Mesendoderm (in vitro differentiated cells): ENCODE data around the gene AMDHD2. TPM values are rescaled to one million over a fixed set of nuclear protein-coding genes. Genes with fewer than 3 reads are reported as not detected.
"Not testable (repeated sequence)": the region's sequence is repeated elsewhere in the genome, so short reads cannot be mapped to it uniquely, and the experiment has no call there.

Experiments
- DNase-seq: peaks from one replicate; pipeline ENCODE4 v3.0.0; 2013
- H2AK5ac ChIP-seq: 2 replicates; pipeline ENCODE4 v1.6.1; 2013; ENCODE audit warnings: low read length, inconsistent platforms
- H2BK120ac ChIP-seq: 2 replicates; pipeline ENCODE4 v1.6.1; 2013; ENCODE audit warnings: low read depth, mild to moderate bottlenecking, low read length, moderate library complexity, mixed read lengths
- H2BK15ac ChIP-seq: replicated peaks from 2 replicates; pipeline ENCODE4 v1.6.1; 2013; ENCODE audit warnings: low read depth, mild to moderate bottlenecking, moderate library complexity
- H2BK5ac ChIP-seq: 2 replicates; pipeline ENCODE4 v1.6.1; 2013; ENCODE audit warnings: low read length, inconsistent platforms
- H3K18ac ChIP-seq: 2 replicates; pipeline ENCODE4 v1.6.1; 2013; ENCODE audit warnings: mild to moderate bottlenecking, low read length, mixed read lengths
- H3K23ac ChIP-seq: one replicate; pipeline ENCODE4 v1.6.1; 2013; ENCODE audit warnings: low read length
- H3K27ac ChIP-seq: 2 replicates; pipeline ENCODE4 v1.5.1; 2013; ENCODE audit warnings: low read depth, mild to moderate bottlenecking, inconsistent platforms, low read length, moderate library complexity
- H3K27me3 ChIP-seq: 2 replicates; pipeline ENCODE4 v1.6.1; 2013; ENCODE audit warnings: low read length, control low read depth, mild to moderate bottlenecking, inconsistent platforms; ENCODE audit not compliant: insufficient read depth, poor library complexity
- H3K36me3 ChIP-seq: 2 replicates; pipeline ENCODE4 v1.6.1; 2013; ENCODE audit warnings: low read length, inconsistent platforms; ENCODE audit not compliant: control insufficient read depth, insufficient read depth
- H3K4ac ChIP-seq: one replicate; pipeline ENCODE4 v1.6.1; 2013; ENCODE audit warnings: low read depth, mild to moderate bottlenecking, low read length, moderate library complexity
- H3K4me1 ChIP-seq: 2 replicates; pipeline ENCODE4 v1.6.1; 2013; ENCODE audit warnings: low read depth, low read length, inconsistent platforms; ENCODE audit not compliant: control insufficient read depth
- H3K4me2 ChIP-seq: 2 replicates; pipeline ENCODE4 v1.6.1; 2013; ENCODE audit warnings: low read length
- H3K4me3 ChIP-seq: 2 replicates; pipeline ENCODE4 v1.5.1; 2013; ENCODE audit warnings: mild to moderate bottlenecking, low read length
- H3K56ac ChIP-seq: one replicate; pipeline ENCODE4 v1.6.1; 2013; ENCODE audit warnings: low read length
- H3K79me1 ChIP-seq: 2 replicates; pipeline ENCODE4 v1.6.1; 2013; ENCODE audit warnings: low read length, inconsistent platforms
- H3K79me2 ChIP-seq: 2 replicates; pipeline ENCODE4 v1.6.1; 2013; ENCODE audit warnings: mild to moderate bottlenecking, low read length; ENCODE audit not compliant: control insufficient read depth, insufficient read depth
- H3K9ac ChIP-seq: 2 replicates; pipeline ENCODE4 v1.6.1; 2013; ENCODE audit warnings: low read length, inconsistent platforms
- H4K5ac ChIP-seq: one replicate; pipeline ENCODE4 v1.6.1; 2013; ENCODE audit warnings: low read length
- H4K8ac ChIP-seq: one replicate; pipeline ENCODE4 v1.6.1; 2013; ENCODE audit warnings: low read depth, mild to moderate bottlenecking, control low read depth, low read length, moderate library complexity
- WGBS: extraction: QIAGEN DNeasy Blood & Tissue Kit; methylation state at CpG from one replicate; pipeline ENCODE4 v1.1.7; 2013; ENCODE audit warnings: low lambda C conversion rate, missing lambda C conversion rate; ENCODE audit not compliant: insufficient coverage; ENCODE audit errors: extremely low coverage; 5-methylcytosine and 5-hydroxymethylcytosine counted together
- small RNA-seq: library from polyadenylated mRNA; stranded (forward); fragments of <200 nt; extraction: miRNeasy Mini kit (QIAGEN cat#:217004); gene quantifications from one replicate; pipeline ENCODE3, GENCODE V24; 2013; ENCODE audit not compliant: insufficient read depth

Gene AMDHD2

DNA sequence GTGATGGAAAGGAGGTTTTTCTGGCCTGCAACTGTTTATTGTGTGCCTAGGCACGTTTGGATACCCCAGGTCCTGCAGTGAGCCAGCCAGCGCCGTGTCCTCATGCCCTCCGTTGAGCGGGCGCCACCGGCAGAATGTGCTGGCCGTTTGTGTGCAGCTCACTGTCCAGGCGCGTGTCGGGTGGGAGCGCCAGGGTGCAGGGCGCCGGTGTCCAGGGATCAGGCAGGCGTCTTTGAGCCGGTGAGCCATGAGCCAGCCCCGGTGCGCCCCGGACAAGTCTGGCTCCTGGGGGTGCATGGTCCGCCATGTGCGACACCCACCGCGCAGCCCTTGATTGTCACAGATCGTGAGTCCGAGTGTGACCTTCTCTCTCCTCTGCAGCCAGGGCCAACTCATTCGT is 56.9 kb downstream of the AMDHD2 start:
- not testable (repeated sequence) for H3K79me1 ChIP-seq

GRCh38 chr16:2578905-2579304 is 58.7 kb downstream of the AMDHD2 start:
- H3K27ac ChIP-seq, H2BK5ac ChIP-seq, H3K4me3 ChIP-seq, DNase-seq, H3K9ac ChIP-seq, H2BK120ac ChIP-seq, H3K4me2 ChIP-seq, H4K8ac ChIP-seq, H3K18ac ChIP-seq, H3K79me2 ChIP-seq, H3K4me1 ChIP-seq, H3K23ac ChIP-seq, H3K79me1 ChIP-seq, H2AK5ac ChIP-seq, H2BK15ac ChIP-seq, H3K36me3 ChIP-seq, H3K4ac ChIP-seq, H3K27me3 ChIP-seq, H3K56ac ChIP-seq, H4K5ac ChIP-seq: not testable (repeated sequence)
- whole genome bisulfite sequencing, result no CpG with 5 or more reads among the region's 12 CpGs

More for the DNA sequence above, 56.9 kb downstream of the AMDHD2 start:
- not testable (repeated sequence) for H2BK5ac ChIP-seq, H3K18ac ChIP-seq, H3K4me2 ChIP-seq, H3K27ac ChIP-seq, H3K27me3 ChIP-seq, H3K4ac ChIP-seq, H2BK120ac ChIP-seq, H3K4me3 ChIP-seq, H4K8ac ChIP-seq, H3K23ac ChIP-seq, H3K56ac ChIP-seq, H3K9ac ChIP-seq, H3K36me3 ChIP-seq, H3K79me2 ChIP-seq, H2AK5ac ChIP-seq, DNase-seq, H2BK15ac ChIP-seq, H4K5ac ChIP-seq, H3K4me1 ChIP-seq
- no CpG with 5 or more reads among the region's 26 CpGs for WGBS

- WGBS, result no CpG with 5 or more reads among the region's 11 CpGs
Observed at GRCh38 chr16:2580143-2580542, 60.0 kb downstream of the AMDHD2 start.

GRCh38 chr16:2580818-2581217 is 60.6 kb downstream of the AMDHD2 start:
- H3K4me1 ChIP-seq, H3K4me2 ChIP-seq, H4K5ac ChIP-seq, H3K27ac ChIP-seq, DNase-seq, H3K18ac ChIP-seq, H3K36me3 ChIP-seq, H3K79me2 ChIP-seq, H3K27me3 ChIP-seq, H2BK5ac ChIP-seq, H3K56ac ChIP-seq, H3K4me3 ChIP-seq, H3K4ac ChIP-seq, H3K79me1 ChIP-seq, H2BK120ac ChIP-seq, H2BK15ac ChIP-seq, H3K9ac ChIP-seq, H3K23ac ChIP-seq, H4K8ac ChIP-seq, H2AK5ac ChIP-seq: not testable (repeated sequence)
- no CpG with 5 or more reads among the region's 21 CpGs for WGBS

More at GRCh38 chr16:2580143-2580542, 60.0 kb downstream of the AMDHD2 start:
- not testable (repeated sequence) for H4K8ac ChIP-seq, H3K4ac ChIP-seq, H3K27me3 ChIP-seq, H4K5ac ChIP-seq, H3K4me1 ChIP-seq, H3K4me3 ChIP-seq, H3K23ac ChIP-seq, H2BK5ac ChIP-seq, H3K36me3 ChIP-seq, H2AK5ac ChIP-seq, H2BK120ac ChIP-seq, H3K18ac ChIP-seq, H3K79me2 ChIP-seq, H3K56ac ChIP-seq, H3K4me2 ChIP-seq, H2BK15ac ChIP-seq, H3K9ac ChIP-seq, H3K79me1 ChIP-seq, H3K27ac ChIP-seq
- DNase-seq, result peak; percentile 31

Small RNAs within 50 kb of the gene (small RNA-seq; reads per million reads assigned to genes)
- not detected for gene AC093525.1
- not detected for gene MIR3178
